Ovary (tissue), 9 donors: ENCODE measurements around the gene ZSCAN20. TPM values are rescaled to one million over a fixed set of nuclear protein-coding genes. Genes with fewer than 3 reads are reported as not detected.

Experiments used
- DNase-seq, 5 donors: peaks; one replicate each; pipeline ENCODE4 v3.0.0-alpha.2; 2019 to 2020
- H3K27ac ChIP-seq, 2 donors: fragments of 200-600 bp; one replicate each; pipeline versions ENCODE4 v1.5.1 to v1.8.0; 2019 to 2022
- H3K27me3 ChIP-seq: fragments of 200-600 bp; one replicate; pipeline ENCODE4 v1.8.0; 2022
- H3K36me3 ChIP-seq: fragments of 200-600 bp; sonication (generic); one replicate; pipeline ENCODE4 v1.5.1; 2019
- H3K4me1 ChIP-seq: one replicate; pipeline ENCODE4 v1.8.1; 2013; ENCODE audit warnings: mild to moderate bottlenecking, moderate library complexity; ENCODE audit not compliant: insufficient read depth
- H3K4me3 ChIP-seq: fragments of 200-600 bp; sonication (generic); one replicate; pipeline ENCODE4 v1.5.1; 2017
- H3K9me3 ChIP-seq, 2 donors: fragments of 200-600 bp in 1 of 2; sonication (generic) in 1 of 2; one replicate each; pipeline versions ENCODE4 v1.5.1 to v1.8.1; 2013 to 2019; ENCODE audit warnings: mild to moderate bottlenecking in 1 of 2, moderate library complexity in 1 of 2
- CTCF ChIP-seq, 3 donors: fragments of 450-650 bp in 2 of 3; fragments of 200-600 bp in 1 of 3; IDR thresholded peaks; one replicate each; pipeline versions ENCODE4 v1.5.1 to v1.8.0; 2016 to 2022; ENCODE audit warnings: antibody characterized with exemption in 3 of 3, mild to moderate bottlenecking in 1 of 3
- EP300 ChIP-seq: sonication (generic); formaldehyde crosslinking; IDR thresholded peaks from one replicate; pipeline ENCODE4 v1.6.1; 2017; ENCODE audit warnings: antibody characterized with exemption
- POLR2A ChIP-seq: fragments of 450-650 bp; IDR thresholded peaks from one replicate; pipeline ENCODE4 v1.6.1; 2017; ENCODE audit warnings: antibody characterized with exemption, mild to moderate bottlenecking, moderate library complexity
- WGBS, 3 donors: extraction: QIAGEN DNeasy Blood & Tissue Kit in 1 of 3; methylation state at CpG; one replicate each; pipeline versions ENCODE4 v1.1.5 to v1.1.7; 2013 to 2017; 5-methylcytosine and 5-hydroxymethylcytosine counted together
- intact Hi-C, 4 donors: fragments of 100-400 bp; cut with DNase I; formaldehyde crosslinking; loops; one replicate each; pipeline versions ENCODE4 v1.11.0 to v1.15.1; 2022 to 2023
- polyA plus RNA-seq, 2 donors: library from polyadenylated mRNA; stranded (reverse); fragments of 200-250 nt in 1 of 2; fragments of 350-450 nt in 1 of 2; fragmentation: Illumina TruSeq in 1 of 2; extraction: RNeasy Lipid Tissue Mini Kit (QIAGEN cat#74804) in 1 of 2; gene quantifications; one replicate each; pipeline ENCODE4 v1.2.3, GENCODE V29; 2013 to 2014
- total RNA-seq, 7 donors: library from RNA; depleted of rRNA in 2 of 7; stranded (reverse); fragments of >200 nt in 2 of 7; fragmentation: NEBNext Ultra II Directional in 3 of 7; extraction: Animal tissue kit (Norgen Biotek cat#: 25700) in 3 of 7; gene quantifications; one replicate each; pipeline versions ENCODE4 v1.1.0 to v1.2.4, GENCODE V29; 2016 to 2023
- donor health status: DM: no; HTN: no; CAD: no; lungs with moderate emphysema.
- donor health status: DM: no; HTN: no; CAD: no.
- donor health status: Bipolar disorder and iron deficiency.
- donor health status: DM: yes; HTN: yes; CAD: no.
- donor health status: DM: no; HTN: no; CAD: no.
- donor health status: DM: yes; HTN: yes; CAD: no.

The ZSCAN20 gene
- total and polyA plus RNA-seq, 9 donors, result 1.9 to 8.3 (median 6.2) TPM

- Histone ChIP-seq H3K27me3 (no peaks in the 10 kb centered on the region), H3K36me3 (no peaks in the 10 kb centered on the region), H3K9me3 (no peaks in the 10 kb centered on the region), H3K4me3 (no peak overlapping the region), H3K4me1 (peaks cover 3% of the 10 kb centered on the region), H3K27ac (no peak overlapping the region)
- intact Hi-C loops, result no loop called here
- DNase-seq, result no peak
- no peak for TF ChIP-seq EP300
- no peak for TF ChIP-seq POLR2A
- no peak for TF ChIP-seq CTCF (IDR thresholded peaks at IDR 0.05)
Observed at GRCh38 chr1:33473900-33474299, 1.5 kb downstream of the ZSCAN20 start.

GRCh38 chr1:33477451-33477850 lies 5.0 kb downstream of the ZSCAN20 start:
- Histone ChIP-seq H3K36me3 (no peaks in the 10 kb centered on the region), H3K9me3 (no peaks in the 10 kb centered on the region), H3K4me1 (peaks cover 3% of the 10 kb centered on the region), H3K27ac (no peak overlapping the region), H3K27me3 (no peaks in the 10 kb centered on the region), H3K4me3 (no peak overlapping the region)
- intact Hi-C loops, result no loop called here
- DNase-seq, result no peak
- 73 to 99% (median 86%) methylated on average over 4 of the region's 4 CpGs for WGBS, 3 donors
- TF ChIP-seq CTCF (IDR thresholded peaks at IDR 0.05) (no peak), POLR2A (no peak), EP300 (no peak)

GRCh38 chr1:33482412-33482811 lies 10.0 kb downstream of the ZSCAN20 start:
- TF ChIP-seq EP300 (no peak), CTCF (IDR thresholded peaks at IDR 0.05) (no peak), POLR2A (no peak)

GRCh38 chr1:33488624-33489023 lies 16.2 kb downstream of the ZSCAN20 start:
- TF ChIP-seq POLR2A (no peak), CTCF (IDR thresholded peaks at IDR 0.05) (no peak), EP300 (no peak)
- no peak for DNase-seq
- intact Hi-C loops, result no loop called here
- H3K27ac ChIP-seq, result no peak overlapping the region
- H3K9me3 ChIP-seq, result peaks cover 0 to 17% of the 10 kb centered on the region in 2 donors
- no peaks in the 10 kb centered on the region for H3K4me1 ChIP-seq
- 90 to 96% (median 96%) methylated on average over 2 of the region's 2 CpGs for WGBS, 3 donors
- H3K4me3 ChIP-seq, result no peak overlapping the region
- peaks cover 5% of the 10 kb centered on the region for H3K36me3 ChIP-seq
- H3K27me3 ChIP-seq, result no peaks in the 10 kb centered on the region

More at GRCh38 chr1:33482412-33482811, 10.0 kb downstream of the ZSCAN20 start:
- Histone ChIP-seq H3K27ac (no peak overlapping the region), H3K9me3 (no peaks in the 10 kb centered on the region), H3K27me3 (no peaks in the 10 kb centered on the region), H3K4me1 (no peaks in the 10 kb centered on the region), H3K4me3 (no peak overlapping the region), H3K36me3 (no peaks in the 10 kb centered on the region)
- no peak for DNase-seq
- intact Hi-C loops, result no loop called here
- 96 to 98% (median 98%) methylated on average over 2 of the region's 2 CpGs for WGBS, 3 donors
